Measurements from ENCODE around the gene OLFM3. TPM values are rescaled to one million over a fixed set of nuclear protein-coding genes. Genes with fewer than 3 reads are reported as not detected.

The OLFM3 gene
- total RNA-seq, 2 donors from 2014 or later: 0.15 to 0.26 TPM

- H3K36me3 ChIP-seq (ENCODE audit: control insufficient read depth, insufficient read depth, low read length): no peaks in the 10 kb centered on the region
- Mint-ChIP-seq H3K27me3 (ENCODE audit: insufficient read depth) (no peaks in the 10 kb centered on the region), H3K4me3 (no peak overlapping the region), H3K36me3 (ENCODE audit: low read depth) (no peaks in the 10 kb centered on the region), H3K27ac (peak overlapping the region; percentile 49), H3K9me3 (no peaks in the 10 kb centered on the region), H3K4me1 (peaks cover 32% of the 10 kb centered on the region)
- DNase-seq: peak; percentile 93
- no peaks in the 10 kb centered on the region for H3K27me3 ChIP-seq (ENCODE audit: control insufficient read depth, insufficient read depth, low read length, poor library complexity, severe bottlenecking)
- 14 to 17% methylated on average over 2 to 5 of the region's 5 CpGs for WGBS, 2 experiments (ENCODE audit: insufficient coverage in 1 of 2, insufficient read length in 1 of 2)
- H3K27ac ChIP-seq (ENCODE audit: low read depth, low read length): no peak overlapping the region
- H3K9ac ChIP-seq (ENCODE audit: extremely low read depth, low read length, poor library complexity, severe bottlenecking): no peak overlapping the region
- no peak overlapping the region for H3K4me3 ChIP-seq (ENCODE audit: low read length)
- H3K9me3 ChIP-seq (ENCODE audit: control insufficient read depth, low read length): no peaks in the 10 kb centered on the region
- TF ChIP-seq CTCF (conservative IDR thresholded peaks at IDR 0.05): peak; percentile 59
- peaks cover 3% of the 10 kb centered on the region for H3K4me1 ChIP-seq (ENCODE audit: control insufficient read depth, insufficient read depth, low read length)
Observed at GRCh38 chr1:101843160-101843559, 153.6 kb downstream of the OLFM3 start.

GRCh38 chr1:101841824-101842223 is 154.9 kb downstream of the OLFM3 start:
- no peak for TF ChIP-seq CTCF (conservative IDR thresholded peaks at IDR 0.05)
- Mint-ChIP-seq H3K9me3 (no peaks in the 10 kb centered on the region), H3K4me1 (peaks cover 24% of the 10 kb centered on the region), H3K4me3 (no peak overlapping the region), H3K36me3 (ENCODE audit: low read depth) (no peaks in the 10 kb centered on the region), H3K27me3 (ENCODE audit: insufficient read depth) (no peaks in the 10 kb centered on the region), H3K27ac (no peak overlapping the region)
- peaks cover 3% of the 10 kb centered on the region for H3K4me1 ChIP-seq (ENCODE audit: control insufficient read depth, insufficient read depth, low read length)
- no peaks in the 10 kb centered on the region for H3K9me3 ChIP-seq (ENCODE audit: control insufficient read depth, low read length)
- no peaks in the 10 kb centered on the region for H3K27me3 ChIP-seq (ENCODE audit: control insufficient read depth, insufficient read depth, low read length, poor library complexity, severe bottlenecking)
- H3K9ac ChIP-seq (ENCODE audit: extremely low read depth, low read length, poor library complexity, severe bottlenecking): no peak overlapping the region
- no peak overlapping the region for H3K27ac ChIP-seq (ENCODE audit: low read depth, low read length)
- WGBS, 2 experiments (ENCODE audit: insufficient coverage in 1 of 2, insufficient read length in 1 of 2): 97 to 100% methylated on average over 2 of the region's 4 CpGs
- H3K4me3 ChIP-seq (ENCODE audit: low read length): no peak overlapping the region
- DNase-seq: no peak
- H3K36me3 ChIP-seq (ENCODE audit: control insufficient read depth, insufficient read depth, low read length): no peaks in the 10 kb centered on the region

- WGBS, 2 experiments (ENCODE audit: insufficient coverage in 1 of 2, insufficient read length in 1 of 2): 84 to 100% methylated on average over 1 to 2 of the region's 2 CpGs
- Histone ChIP-seq H3K9me3 (ENCODE audit: control insufficient read depth, low read length) (no peaks in the 10 kb centered on the region), H3K27ac (ENCODE audit: low read depth, low read length) (no peak overlapping the region), H3K9ac (ENCODE audit: extremely low read depth, low read length, poor library complexity, severe bottlenecking) (no peak overlapping the region), H3K4me3 (ENCODE audit: low read length) (no peak overlapping the region), H3K27me3 (ENCODE audit: control insufficient read depth, insufficient read depth, low read length, poor library complexity, severe bottlenecking) (no peaks in the 10 kb centered on the region), H3K36me3 (ENCODE audit: control insufficient read depth, insufficient read depth, low read length) (no peaks in the 10 kb centered on the region), H3K4me1 (ENCODE audit: control insufficient read depth, insufficient read depth, low read length) (no peaks in the 10 kb centered on the region)
- H3K9me3 Mint-ChIP-seq: no peaks in the 10 kb centered on the region
- H3K27ac Mint-ChIP-seq: no peak overlapping the region
- H3K27me3 Mint-ChIP-seq (ENCODE audit: insufficient read depth): no peaks in the 10 kb centered on the region
- H3K4me1 Mint-ChIP-seq: no peaks in the 10 kb centered on the region
- DNase-seq: no peak
- no peak for TF ChIP-seq CTCF (conservative IDR thresholded peaks at IDR 0.05)
- no peaks in the 10 kb centered on the region for H3K36me3 Mint-ChIP-seq (ENCODE audit: low read depth)
- H3K4me3 Mint-ChIP-seq: no peak overlapping the region
Observed at GRCh38 chr1:101835988-101836387, 160.7 kb downstream of the OLFM3 start.

Measured in endodermal cell (in vitro differentiated cells).